Rectal smooth muscle tissue (tissue), 1 donor: ENCODE results near the gene ATP2B2.

ENCODE experiments used
- H3K27ac ChIP-seq: one replicate; pipeline ENCODE4 v1.7.0; 2013; ENCODE audit warnings: low read depth, low read length, inconsistent platforms
- H3K27me3 ChIP-seq: one replicate; pipeline ENCODE4 v1.7.0; 2013; ENCODE audit warnings: low read length; ENCODE audit not compliant: control insufficient read depth, insufficient read depth
- H3K36me3 ChIP-seq: one replicate; pipeline ENCODE4 v1.7.0; 2013; ENCODE audit warnings: low read length; ENCODE audit not compliant: control insufficient read depth, insufficient read depth
- H3K4me1 ChIP-seq: one replicate; pipeline ENCODE4 v1.7.0; 2013; ENCODE audit warnings: low read length; ENCODE audit not compliant: control insufficient read depth, insufficient read depth
- H3K4me3 ChIP-seq: one replicate; pipeline ENCODE4 v1.7.0; 2013; ENCODE audit warnings: low read length
- H3K9ac ChIP-seq: one replicate; pipeline ENCODE4 v1.7.0; 2013; ENCODE audit warnings: low read length

The ATP2B2 gene

GRCh38 chr3:10333349-10333650 lies 172.1 kb downstream of the ATP2B2 start:
- H3K4me1 ChIP-seq, result no peaks in the 10 kb centered on the region
- H3K27ac ChIP-seq, result no peak overlapping the region
- no peaks in the 10 kb centered on the region for H3K36me3 ChIP-seq
- peaks cover 7% of the 10 kb centered on the region for H3K27me3 ChIP-seq
- H3K9ac ChIP-seq, result no peak overlapping the region
- H3K4me3 ChIP-seq, result no peak overlapping the region

- no peak overlapping the region for H3K4me3 ChIP-seq
- no peak overlapping the region for H3K27ac ChIP-seq
- H3K9ac ChIP-seq, result no peak overlapping the region
- no peaks in the 10 kb centered on the region for H3K36me3 ChIP-seq
- H3K4me1 ChIP-seq, result no peaks in the 10 kb centered on the region
- H3K27me3 ChIP-seq, result peaks cover 7% of the 10 kb centered on the region
Measured at GRCh38 chr3:10332481-10333348, 172.7 kb downstream of the ATP2B2 start.

GRCh38 chr3:10331320-10331719 lies 174.1 kb downstream of the ATP2B2 start:
- H3K27me3 ChIP-seq, result peaks cover 7% of the 10 kb centered on the region
- H3K4me3 ChIP-seq, result no peak overlapping the region
- no peak overlapping the region for H3K9ac ChIP-seq
- no peaks in the 10 kb centered on the region for H3K36me3 ChIP-seq
- H3K4me1 ChIP-seq, result no peaks in the 10 kb centered on the region
- no peak overlapping the region for H3K27ac ChIP-seq

GRCh38 chr3:10330319-10330718 lies 175.1 kb downstream of the ATP2B2 start:
- peaks cover 7% of the 10 kb centered on the region for H3K27me3 ChIP-seq

DNA sequence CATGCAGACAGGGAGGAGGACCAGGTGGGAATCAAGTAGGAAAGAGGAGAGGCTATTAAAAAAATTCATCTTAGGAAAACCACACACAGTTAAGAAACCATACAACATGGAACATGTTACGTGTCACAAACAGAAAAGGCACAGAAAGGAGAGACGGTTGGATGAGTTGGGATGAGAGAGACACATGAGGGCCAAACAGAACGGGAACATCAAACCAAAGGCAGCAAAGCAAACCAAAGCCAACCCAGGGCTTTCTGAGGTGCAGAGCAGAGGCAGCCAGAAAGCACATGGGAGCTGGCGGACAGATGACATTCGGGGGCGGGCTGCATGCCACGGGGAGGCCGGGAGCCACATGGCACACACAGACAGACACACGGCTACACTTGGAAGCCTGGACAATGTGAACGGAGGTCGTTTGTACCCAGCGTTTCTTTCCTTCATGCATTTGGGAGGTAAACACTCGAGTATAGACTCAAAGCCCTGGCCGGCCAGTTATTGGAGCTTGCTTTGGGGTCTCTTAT lies 175.8 kb downstream of the ATP2B2 start:
- Histone ChIP-seq H3K27ac (no peak overlapping the region), H3K27me3 (peaks cover 7% of the 10 kb centered on the region), H3K9ac (no peak overlapping the region), H3K36me3 (no peaks in the 10 kb centered on the region), H3K4me3 (no peak overlapping the region), H3K4me1 (no peaks in the 10 kb centered on the region)

More at GRCh38 chr3:10330319-10330718, 175.1 kb downstream of the ATP2B2 start:
- no peak overlapping the region for H3K4me3 ChIP-seq
- H3K36me3 ChIP-seq, result no peaks in the 10 kb centered on the region
- no peak overlapping the region for H3K27ac ChIP-seq
- no peak overlapping the region for H3K9ac ChIP-seq
- H3K4me1 ChIP-seq, result no peaks in the 10 kb centered on the region

DNA sequence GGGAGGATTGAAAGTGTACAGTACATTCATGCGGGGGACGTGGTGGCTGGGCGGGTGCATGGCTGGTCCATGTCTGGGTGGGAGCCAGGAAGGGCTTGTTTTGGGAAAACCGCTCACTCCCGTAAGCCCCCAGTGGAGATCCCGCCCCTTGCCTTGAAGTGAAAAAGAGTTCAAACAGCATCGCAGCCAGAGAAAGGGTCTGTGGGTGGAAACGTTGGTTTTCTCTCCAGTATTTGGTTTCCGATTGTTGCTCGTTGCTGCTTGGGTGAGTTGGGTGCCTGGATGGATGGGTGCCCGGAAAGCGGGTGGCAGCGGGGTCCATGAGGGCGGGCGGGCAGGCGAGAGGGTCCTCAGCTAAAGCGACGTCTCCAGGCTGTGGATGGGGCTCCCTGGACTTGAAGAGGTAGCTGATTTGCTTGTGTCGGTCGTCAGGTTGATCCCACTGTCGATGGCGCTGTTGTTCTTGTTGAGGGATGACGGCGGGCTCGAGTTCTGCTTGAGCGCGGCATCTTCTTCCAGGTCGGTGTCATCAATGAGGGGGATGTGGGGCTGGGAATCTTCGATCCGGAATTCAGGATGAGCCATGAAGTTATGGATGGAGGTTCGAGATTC lies 176.8 kb downstream of the ATP2B2 start:
- H3K9ac ChIP-seq, result no peak overlapping the region
- no peaks in the 10 kb centered on the region for H3K36me3 ChIP-seq
- no peak overlapping the region for H3K4me3 ChIP-seq
- H3K4me1 ChIP-seq, result no peaks in the 10 kb centered on the region
- peaks cover 7% of the 10 kb centered on the region for H3K27me3 ChIP-seq
- no peak overlapping the region for H3K27ac ChIP-seq

DNA sequence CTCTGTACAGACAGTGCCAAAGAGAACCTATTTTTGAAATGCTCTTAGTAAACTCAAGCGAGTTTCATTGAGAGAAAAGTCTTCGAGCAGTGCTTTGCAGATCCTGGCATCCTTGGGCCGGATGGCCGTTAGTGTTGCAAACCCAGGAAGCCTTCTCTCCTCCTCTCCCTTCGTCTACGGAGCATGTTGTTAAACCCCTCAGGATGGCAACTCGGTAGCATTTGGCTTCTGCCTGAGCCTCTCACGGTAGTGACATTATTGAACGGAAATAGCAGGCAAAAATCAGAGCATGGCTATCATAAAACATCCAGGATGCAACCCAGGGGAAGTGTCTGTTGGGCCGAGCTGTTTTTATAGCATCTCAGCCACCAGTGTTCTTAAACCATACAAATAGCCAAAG lies 177.8 kb downstream of the ATP2B2 start:
- H3K4me3 ChIP-seq, result no peak overlapping the region
- no peak overlapping the region for H3K27ac ChIP-seq
- H3K4me1 ChIP-seq, result no peaks in the 10 kb centered on the region
- no peak overlapping the region for H3K9ac ChIP-seq
- peaks cover 7% of the 10 kb centered on the region for H3K27me3 ChIP-seq
- no peaks in the 10 kb centered on the region for H3K36me3 ChIP-seq

GRCh38 chr3:10322352-10322710 lies 183.1 kb downstream of the ATP2B2 start:
- Histone ChIP-seq H3K27ac (no peak overlapping the region), H3K4me1 (peaks cover 11% of the 10 kb centered on the region), H3K36me3 (peaks cover 8% of the 10 kb centered on the region), H3K9ac (no peak overlapping the region), H3K27me3 (no peaks in the 10 kb centered on the region), H3K4me3 (no peak overlapping the region)

DNA sequence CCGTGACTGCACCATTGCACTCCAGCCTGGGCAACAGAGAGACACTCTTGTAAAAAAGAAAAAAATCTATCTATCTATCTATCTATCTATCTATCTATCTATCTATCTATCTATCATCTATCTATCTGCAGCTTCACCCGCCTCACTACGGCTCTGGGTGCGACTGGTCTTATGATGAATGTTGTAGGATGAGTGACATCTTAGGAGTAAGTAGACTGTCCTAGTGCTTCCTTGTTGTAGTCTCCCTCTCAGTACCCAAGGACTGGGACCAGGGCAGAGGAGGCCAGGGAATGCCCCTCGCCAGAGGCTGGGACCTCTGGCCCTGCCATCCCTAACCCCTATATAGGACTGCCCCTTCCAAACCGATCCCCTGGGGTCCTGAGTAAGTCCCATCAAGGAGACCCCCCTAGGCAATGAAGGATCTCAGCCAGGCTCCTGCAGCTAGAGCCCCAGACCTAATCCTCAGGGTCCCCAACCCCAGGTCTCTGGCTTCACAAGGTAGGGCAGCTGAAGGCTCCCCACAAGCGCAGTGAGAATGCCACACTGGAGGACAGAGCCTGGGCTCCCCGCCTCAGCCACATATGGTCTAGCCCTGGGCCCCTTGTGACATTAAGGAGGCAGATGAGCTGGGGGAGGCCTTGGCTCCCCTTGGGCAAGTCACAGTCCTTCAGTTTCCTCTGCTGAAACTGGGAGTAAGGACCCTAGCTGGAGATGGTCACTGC lies 183.6 kb downstream of the ATP2B2 start:
- Histone ChIP-seq H3K4me1 (peaks cover 11% of the 10 kb centered on the region), H3K27me3 (no peaks in the 10 kb centered on the region), H3K36me3 (peaks cover 8% of the 10 kb centered on the region), H3K9ac (no peak overlapping the region), H3K4me3 (no peak overlapping the region), H3K27ac (no peak overlapping the region)

DNA sequence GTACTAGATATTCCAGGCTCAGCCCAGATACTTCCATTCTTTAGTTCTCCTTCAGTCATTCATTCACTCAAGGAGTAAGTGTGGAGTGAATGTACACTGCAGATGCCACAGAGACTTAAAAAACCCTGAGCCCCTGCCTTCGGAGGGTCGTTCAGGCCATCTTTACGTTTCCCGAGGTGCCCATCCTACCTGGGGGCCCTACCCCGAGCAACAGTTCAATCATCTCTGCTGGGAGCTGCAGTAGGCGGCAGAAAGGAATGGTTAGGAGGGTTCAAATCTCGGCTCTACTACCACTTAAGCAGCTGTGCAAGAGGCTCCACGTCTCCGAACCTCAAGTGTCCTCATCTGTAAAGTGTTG lies 185.1 kb downstream of the ATP2B2 start:
- H3K27ac ChIP-seq, result peak overlapping the region; percentile 51
- peaks cover 11% of the 10 kb centered on the region for H3K4me1 ChIP-seq

DNA sequence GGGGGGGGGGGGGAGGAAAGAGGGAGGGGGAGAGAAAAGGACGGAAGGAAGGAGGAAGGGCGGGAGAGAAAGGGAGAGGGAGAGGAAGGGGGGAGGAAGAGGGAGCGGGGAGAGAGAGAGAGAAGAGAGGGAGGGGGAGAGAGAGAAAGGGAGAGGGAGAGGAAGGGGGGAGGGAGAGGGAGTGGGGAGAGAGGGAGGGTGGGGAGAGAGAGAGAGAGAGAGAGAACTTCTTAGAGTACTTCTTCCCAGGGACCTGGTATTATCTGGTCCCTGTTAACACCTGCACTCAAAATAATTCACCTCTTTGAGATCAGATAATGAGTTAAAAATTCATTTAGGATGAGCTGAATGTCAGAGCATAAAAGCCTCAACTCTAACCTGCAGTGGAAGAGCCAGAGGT lies 185.6 kb downstream of the ATP2B2 start:
- peaks cover 16% of the 10 kb centered on the region for H3K36me3 ChIP-seq
- H3K9ac ChIP-seq, result no peak overlapping the region
- no peak overlapping the region for H3K27ac ChIP-seq
- peaks cover 11% of the 10 kb centered on the region for H3K4me1 ChIP-seq
- H3K27me3 ChIP-seq, result no peaks in the 10 kb centered on the region
- H3K4me3 ChIP-seq, result peak overlapping the region; percentile 93

More for the DNA sequence above, 185.1 kb downstream of the ATP2B2 start:
- Histone ChIP-seq H3K4me3 (peak overlapping the region; percentile 93), H3K36me3 (peaks cover 13% of the 10 kb centered on the region), H3K9ac (peak overlapping the region; percentile 53), H3K27me3 (no peaks in the 10 kb centered on the region)

- peaks cover 11% of the 10 kb centered on the region for H3K4me1 ChIP-seq
- H3K4me3 ChIP-seq, result peak overlapping the region; percentile 28
- no peak overlapping the region for H3K27ac ChIP-seq
- H3K36me3 ChIP-seq, result peaks cover 22% of the 10 kb centered on the region
- no peak overlapping the region for H3K9ac ChIP-seq
- no peaks in the 10 kb centered on the region for H3K27me3 ChIP-seq
Measured at GRCh38 chr3:10319251-10319650, 186.1 kb downstream of the ATP2B2 start.
